Breast epithelium (tissue), 4 donors: Measurements from ENCODE around the gene GFOD1. TPM values are rescaled to one million over a fixed set of nuclear protein-coding genes. Genes with fewer than 3 reads are reported as not detected.

Experiments used
- DNase-seq, 2 donors: peaks; one replicate each; pipeline ENCODE4 v3.0.0-alpha.2; 2019; ENCODE audit warnings: low spot score in 2 of 2
- H3K27ac ChIP-seq, 2 donors: fragments of 200-600 bp; sonication (generic) in 1 of 2; one replicate each; pipeline ENCODE4 v1.5.1; 2016 to 2019; ENCODE audit warnings: mild to moderate bottlenecking in 1 of 2
- H3K27me3 ChIP-seq, 2 donors: fragments of 200-600 bp; sonication (generic) in 1 of 2; one replicate each; pipeline versions ENCODE4 v1.5.1 to v1.6.0; 2017 to 2019; ENCODE audit warnings: control low read depth in 1 of 2, mild to moderate bottlenecking in 1 of 2
- H3K36me3 ChIP-seq: fragments of 200-600 bp; one replicate; pipeline ENCODE4 v1.5.1; 2019
- H3K4me1 ChIP-seq, 2 donors: fragments of 200-600 bp; sonication (generic); one replicate each; pipeline ENCODE4 v1.5.1; 2016 to 2019; ENCODE audit warnings: control low read depth in 1 of 2
- H3K4me3 ChIP-seq, 3 donors: fragments of 200-600 bp; sonication (generic); 1 replicate in 2 of 3; 2 replicates in 1 of 3; pipeline ENCODE4 v1.5.1; 2016 to 2019; ENCODE audit warnings: mild to moderate bottlenecking in 3 of 3, moderate library complexity in 2 of 3
- H3K9me3 ChIP-seq, 2 donors: fragments of 200-600 bp; sonication (generic) in 1 of 2; one replicate each; pipeline ENCODE4 v1.5.1; 2016 to 2019; ENCODE audit warnings: control low read depth in 1 of 2
- CTCF ChIP-seq, 3 donors: fragments of 450-650 bp; IDR thresholded peaks; one replicate each; pipeline ENCODE4 v1.5.1; 2016 to 2017; ENCODE audit warnings: antibody characterized with exemption in 3 of 3, mild to moderate bottlenecking in 3 of 3, moderate library complexity in 3 of 3
- POLR2A ChIP-seq: fragments of 450-650 bp; IDR thresholded peaks from one replicate; pipeline ENCODE4 v1.6.1; 2016; ENCODE audit warnings: antibody characterized with exemption, mild to moderate bottlenecking, moderate library complexity
- POLR2AphosphoS5 ChIP-seq, 3 donors: sonication (generic); formaldehyde crosslinking; IDR thresholded peaks; one replicate each; pipeline ENCODE4 v1.6.1; 2017; ENCODE audit warnings: antibody characterized with exemption in 3 of 3
- intact Hi-C: fragments of 100-400 bp; cut with DNase I; formaldehyde crosslinking; loops from one replicate; pipeline ENCODE4 v1.15.1; 2023; ENCODE audit warnings: low total_unique reads
- total RNA-seq, 3 donors: library from RNA; depleted of rRNA; stranded (reverse); fragments of >200 nt; gene quantifications; one replicate each; pipeline ENCODE4 v1.1.0, GENCODE V29; 2016

GFOD1 gene
- total RNA-seq, 3 donors from 2014 or later = 11.6 to 33.3 (median 23.3) TPM

GRCh38 chr6:13466304-13467215, 20.8 kb downstream of the GFOD1 start:
- TF ChIP-seq POLR2A (no peak), POLR2AphosphoS5 (IDR thresholded peaks at IDR 0.05) (no peak), CTCF (IDR thresholded peaks at IDR 0.05) (no peak)
- no peaks in the 10 kb centered on the region for H3K9me3 ChIP-seq
- no peak overlapping the region for H3K4me3 ChIP-seq
- H3K36me3 ChIP-seq = no peaks in the 10 kb centered on the region
- intact Hi-C loops = no loop called here
- H3K27me3 ChIP-seq = no peaks in the 10 kb centered on the region
- no peak for DNase-seq
- H3K27ac ChIP-seq = no peak overlapping the region
- H3K4me1 ChIP-seq = no peaks in the 10 kb centered on the region

GRCh38 chr6:13465734-13466133, 21.7 kb downstream of the GFOD1 start:
- intact Hi-C loops = no loop called here

GRCh38 chr6:13463941-13464340, 23.5 kb downstream of the GFOD1 start:
- H3K4me1 ChIP-seq = no peaks in the 10 kb centered on the region
- intact Hi-C loops = no loop called here
- TF ChIP-seq CTCF (IDR thresholded peaks at IDR 0.05) (no peak), POLR2A (no peak), POLR2AphosphoS5 (IDR thresholded peaks at IDR 0.05) (no peak)

More at GRCh38 chr6:13465734-13466133, 21.7 kb downstream of the GFOD1 start:
- Histone ChIP-seq H3K27me3 (no peaks in the 10 kb centered on the region), H3K4me3 (no peak overlapping the region), H3K9me3 (no peaks in the 10 kb centered on the region), H3K36me3 (no peaks in the 10 kb centered on the region), H3K27ac (no peak overlapping the region), H3K4me1 (no peaks in the 10 kb centered on the region)
- DNase-seq = no peak
- TF ChIP-seq POLR2AphosphoS5 (IDR thresholded peaks at IDR 0.05) (no peak), CTCF (IDR thresholded peaks at IDR 0.05) (no peak), POLR2A (no peak)

GRCh38 chr6:13463328-13463717, 24.1 kb downstream of the GFOD1 start:
- no peak overlapping the region for H3K4me3 ChIP-seq
- H3K4me1 ChIP-seq = no peaks in the 10 kb centered on the region
- H3K27me3 ChIP-seq = no peaks in the 10 kb centered on the region
- DNase-seq = no peak
- H3K27ac ChIP-seq = no peak overlapping the region
- no peaks in the 10 kb centered on the region for H3K36me3 ChIP-seq
- intact Hi-C loops = no loop called here
- no peak for TF ChIP-seq POLR2A
- no peak for TF ChIP-seq POLR2AphosphoS5 (IDR thresholded peaks at IDR 0.05)
- no peaks in the 10 kb centered on the region for H3K9me3 ChIP-seq

More at GRCh38 chr6:13463941-13464340, 23.5 kb downstream of the GFOD1 start:
- no peaks in the 10 kb centered on the region for H3K36me3 ChIP-seq
- H3K4me3 ChIP-seq = no peak overlapping the region
- H3K9me3 ChIP-seq = no peaks in the 10 kb centered on the region
- H3K27me3 ChIP-seq = no peaks in the 10 kb centered on the region
- no peak for DNase-seq
- H3K27ac ChIP-seq = no peak overlapping the region

- Histone ChIP-seq H3K4me3 (no peak overlapping the region), H3K9me3 (no peaks in the 10 kb centered on the region), H3K4me1 (no peaks in the 10 kb centered on the region), H3K36me3 (no peaks in the 10 kb centered on the region), H3K27ac (no peak overlapping the region), H3K27me3 (no peaks in the 10 kb centered on the region)
- no peak for DNase-seq
- TF ChIP-seq CTCF (IDR thresholded peaks at IDR 0.05) (no peak), POLR2A (no peak), POLR2AphosphoS5 (IDR thresholded peaks at IDR 0.05) (no peak)
- intact Hi-C loops = no loop called here
Observed at GRCh38 chr6:13462458-13463327, 24.7 kb downstream of the GFOD1 start.
